OCI-LY1 (cell line): ENCODE data around the gene TMEM243.
"Not testable (repeated sequence)": the region's sequence is repeated elsewhere in the genome, so short reads cannot be mapped to it uniquely, and the experiment has no call there.

Experiments
- EZH2 ChIP-seq: fragments of 200-600 bp; sonication (generic), shearing (Covaris generic); IDR thresholded peaks from 2 replicates; pipeline ENCODE4 v1.8.0; 2017; ENCODE audit warnings: borderline replicate concordance, mixed run types, mild to moderate bottlenecking, antibody characterized with exemption, low read length, moderate library complexity, mixed read lengths
- TF ChIP-seq, protein P1 (sequence below): fragments of 200-600 bp; sonication (generic), shearing (Covaris generic); IDR thresholded peaks from 2 replicates; pipeline ENCODE4 v1.5.1; 2017; ENCODE audit warnings: mild to moderate bottlenecking, antibody characterized with exemption, low read length, moderate library complexity, mixed read lengths

DNA sequence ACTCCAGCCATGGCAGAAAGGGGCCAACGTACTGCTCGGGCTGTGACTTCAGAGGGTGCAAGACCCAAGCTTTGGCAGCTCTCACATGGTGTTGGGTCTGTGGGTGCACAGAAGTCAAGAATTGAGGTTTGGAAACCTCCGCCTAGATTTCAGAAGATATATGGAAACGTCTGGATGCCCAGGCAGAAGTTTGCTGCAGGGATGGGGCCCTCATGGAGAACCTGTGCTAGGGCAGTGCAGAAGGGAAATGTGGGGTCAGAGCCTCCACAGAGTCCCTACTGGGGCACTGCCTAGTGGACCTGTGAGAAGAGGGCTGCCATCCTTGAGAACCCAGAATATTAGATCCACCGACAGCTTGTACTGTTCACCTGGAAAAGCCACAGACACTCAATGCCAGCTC is 26.1 kb upstream of the TMEM243 start:
- TF ChIP-seq EZH2 = not testable (repeated sequence)
- TF ChIP-seq, protein P1, sequence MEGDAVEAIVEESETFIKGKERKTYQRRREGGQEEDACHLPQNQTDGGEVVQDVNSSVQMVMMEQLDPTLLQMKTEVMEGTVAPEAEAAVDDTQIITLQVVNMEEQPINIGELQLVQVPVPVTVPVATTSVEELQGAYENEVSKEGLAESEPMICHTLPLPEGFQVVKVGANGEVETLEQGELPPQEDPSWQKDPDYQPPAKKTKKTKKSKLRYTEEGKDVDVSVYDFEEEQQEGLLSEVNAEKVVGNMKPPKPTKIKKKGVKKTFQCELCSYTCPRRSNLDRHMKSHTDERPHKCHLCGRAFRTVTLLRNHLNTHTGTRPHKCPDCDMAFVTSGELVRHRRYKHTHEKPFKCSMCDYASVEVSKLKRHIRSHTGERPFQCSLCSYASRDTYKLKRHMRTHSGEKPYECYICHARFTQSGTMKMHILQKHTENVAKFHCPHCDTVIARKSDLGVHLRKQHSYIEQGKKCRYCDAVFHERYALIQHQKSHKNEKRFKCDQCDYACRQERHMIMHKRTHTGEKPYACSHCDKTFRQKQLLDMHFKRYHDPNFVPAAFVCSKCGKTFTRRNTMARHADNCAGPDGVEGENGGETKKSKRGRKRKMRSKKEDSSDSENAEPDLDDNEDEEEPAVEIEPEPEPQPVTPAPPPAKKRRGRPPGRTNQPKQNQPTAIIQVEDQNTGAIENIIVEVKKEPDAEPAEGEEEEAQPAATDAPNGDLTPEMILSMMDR = not testable (repeated sequence)
